ENCODE measurements around the gene NRXN3.

DNA sequence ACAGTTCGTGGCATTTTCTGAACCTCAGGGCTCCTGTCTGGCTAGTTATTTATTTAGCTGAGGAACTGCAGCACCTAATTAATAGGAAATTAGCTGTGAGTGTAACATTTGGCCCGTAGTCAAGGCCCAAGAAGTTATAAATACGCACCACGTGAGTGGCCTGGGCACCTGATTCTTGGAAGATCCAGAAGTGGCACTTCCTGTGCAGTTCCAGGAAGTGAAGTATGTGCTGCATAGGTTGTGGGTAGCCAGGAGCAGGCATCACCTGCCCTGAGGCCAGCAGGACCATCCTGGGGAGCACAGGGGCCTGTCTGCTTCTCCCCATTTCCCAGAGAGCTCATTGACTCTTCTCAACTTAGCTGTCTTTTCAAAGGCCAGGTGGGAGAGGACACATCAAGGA lies 255.6 kb downstream of the NRXN3 start:
- TF ChIP-seq, protein P1, sequence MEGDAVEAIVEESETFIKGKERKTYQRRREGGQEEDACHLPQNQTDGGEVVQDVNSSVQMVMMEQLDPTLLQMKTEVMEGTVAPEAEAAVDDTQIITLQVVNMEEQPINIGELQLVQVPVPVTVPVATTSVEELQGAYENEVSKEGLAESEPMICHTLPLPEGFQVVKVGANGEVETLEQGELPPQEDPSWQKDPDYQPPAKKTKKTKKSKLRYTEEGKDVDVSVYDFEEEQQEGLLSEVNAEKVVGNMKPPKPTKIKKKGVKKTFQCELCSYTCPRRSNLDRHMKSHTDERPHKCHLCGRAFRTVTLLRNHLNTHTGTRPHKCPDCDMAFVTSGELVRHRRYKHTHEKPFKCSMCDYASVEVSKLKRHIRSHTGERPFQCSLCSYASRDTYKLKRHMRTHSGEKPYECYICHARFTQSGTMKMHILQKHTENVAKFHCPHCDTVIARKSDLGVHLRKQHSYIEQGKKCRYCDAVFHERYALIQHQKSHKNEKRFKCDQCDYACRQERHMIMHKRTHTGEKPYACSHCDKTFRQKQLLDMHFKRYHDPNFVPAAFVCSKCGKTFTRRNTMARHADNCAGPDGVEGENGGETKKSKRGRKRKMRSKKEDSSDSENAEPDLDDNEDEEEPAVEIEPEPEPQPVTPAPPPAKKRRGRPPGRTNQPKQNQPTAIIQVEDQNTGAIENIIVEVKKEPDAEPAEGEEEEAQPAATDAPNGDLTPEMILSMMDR (conservative IDR thresholded peaks at IDR 0.05; ENCODE audit: low read length) = no peak
- no peak for TF ChIP-seq EZH2phosphoT487 (IDR thresholded peaks at IDR 0.05; ENCODE audit: borderline replicate concordance, low read depth, low read length)
